Fibroblast of lung (primary cell): ENCODE results near the gene ZNF710.

ENCODE experiments used
- EZH2 ChIP-seq: IDR thresholded peaks from 2 replicates; pipeline ENCODE4 v1.5.1; 2012; ENCODE audit warnings: low read length, control low read depth, mild to moderate bottlenecking; ENCODE audit errors: missing control alignments
- TF ChIP-seq, protein P1 (sequence below), 2 donors: IDR thresholded peaks in 1 of 2; conservative IDR thresholded peaks in 1 of 2; 1 replicate in 1 of 2; 2 replicates in 1 of 2; pipeline ENCODE4 v1.5.1; 2011 to 2012; ENCODE audit warnings: low read length in 2 of 2, control low read depth in 1 of 2, inconsistent platforms in 1 of 2, low read depth in 1 of 2, mild to moderate bottlenecking in 1 of 2

DNA sequence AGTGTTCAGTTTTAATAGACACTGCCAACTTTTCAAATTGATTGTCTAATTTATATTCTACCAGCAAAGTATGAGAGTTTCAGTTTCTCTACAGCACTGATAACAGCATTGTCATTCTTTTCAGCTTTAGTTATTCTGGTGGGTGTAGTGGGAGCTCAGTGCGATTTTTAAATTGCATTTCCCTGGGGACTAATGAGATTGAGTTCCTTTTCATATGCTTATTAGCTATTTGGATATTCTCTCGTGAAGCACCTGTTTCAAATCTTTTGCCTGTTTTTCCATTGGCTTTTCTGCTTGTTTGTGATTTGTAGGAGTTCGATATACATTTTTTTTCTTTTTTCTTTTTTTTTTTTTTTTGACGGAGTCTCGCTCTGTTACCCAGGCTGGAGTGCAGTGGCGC, 120.0 kb downstream of the ZNF710 start:
- TF ChIP-seq, protein P1, sequence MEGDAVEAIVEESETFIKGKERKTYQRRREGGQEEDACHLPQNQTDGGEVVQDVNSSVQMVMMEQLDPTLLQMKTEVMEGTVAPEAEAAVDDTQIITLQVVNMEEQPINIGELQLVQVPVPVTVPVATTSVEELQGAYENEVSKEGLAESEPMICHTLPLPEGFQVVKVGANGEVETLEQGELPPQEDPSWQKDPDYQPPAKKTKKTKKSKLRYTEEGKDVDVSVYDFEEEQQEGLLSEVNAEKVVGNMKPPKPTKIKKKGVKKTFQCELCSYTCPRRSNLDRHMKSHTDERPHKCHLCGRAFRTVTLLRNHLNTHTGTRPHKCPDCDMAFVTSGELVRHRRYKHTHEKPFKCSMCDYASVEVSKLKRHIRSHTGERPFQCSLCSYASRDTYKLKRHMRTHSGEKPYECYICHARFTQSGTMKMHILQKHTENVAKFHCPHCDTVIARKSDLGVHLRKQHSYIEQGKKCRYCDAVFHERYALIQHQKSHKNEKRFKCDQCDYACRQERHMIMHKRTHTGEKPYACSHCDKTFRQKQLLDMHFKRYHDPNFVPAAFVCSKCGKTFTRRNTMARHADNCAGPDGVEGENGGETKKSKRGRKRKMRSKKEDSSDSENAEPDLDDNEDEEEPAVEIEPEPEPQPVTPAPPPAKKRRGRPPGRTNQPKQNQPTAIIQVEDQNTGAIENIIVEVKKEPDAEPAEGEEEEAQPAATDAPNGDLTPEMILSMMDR (conservative IDR thresholded peaks at IDR 0.05 in 1 of 2, IDR thresholded peaks at IDR 0.05 in 1 of 2; ENCODE audit: low read depth in 1 of 2, low read length in 2 of 2): no peak
- no peak for TF ChIP-seq EZH2
